K562 (cell line): ENCODE results near the gene DIAPH1.

ENCODE experiments used
- CCNT2 ChIP-seq: IDR thresholded peaks from 2 replicates; pipeline ENCODE4 v1.6.1; 2011; ENCODE audit warnings: borderline replicate concordance, low read depth, mild to moderate bottlenecking, moderate library complexity, mixed read lengths, low read length; ENCODE audit not compliant: insufficient read length; ENCODE audit errors: extremely low read depth
- EP300 ChIP-seq: IDR thresholded peaks from 2 replicates; pipeline ENCODE4 v1.6.1; 2012; ENCODE audit warnings: low read length, improper control_type of control experiment
- NFYB ChIP-seq: IDR thresholded peaks from 2 replicates; pipeline ENCODE4 v1.6.1; 2011; ENCODE audit warnings: mild to moderate bottlenecking, moderate library complexity; ENCODE audit not compliant: insufficient read length; ENCODE audit errors: extremely low read depth
- TF ChIP-seq, protein P1 (sequence below): fragments of 450-650 bp; IDR thresholded peaks from 2 replicates; pipeline ENCODE4 v1.7.0; 2016; ENCODE audit warnings: borderline replicate concordance

DNA sequence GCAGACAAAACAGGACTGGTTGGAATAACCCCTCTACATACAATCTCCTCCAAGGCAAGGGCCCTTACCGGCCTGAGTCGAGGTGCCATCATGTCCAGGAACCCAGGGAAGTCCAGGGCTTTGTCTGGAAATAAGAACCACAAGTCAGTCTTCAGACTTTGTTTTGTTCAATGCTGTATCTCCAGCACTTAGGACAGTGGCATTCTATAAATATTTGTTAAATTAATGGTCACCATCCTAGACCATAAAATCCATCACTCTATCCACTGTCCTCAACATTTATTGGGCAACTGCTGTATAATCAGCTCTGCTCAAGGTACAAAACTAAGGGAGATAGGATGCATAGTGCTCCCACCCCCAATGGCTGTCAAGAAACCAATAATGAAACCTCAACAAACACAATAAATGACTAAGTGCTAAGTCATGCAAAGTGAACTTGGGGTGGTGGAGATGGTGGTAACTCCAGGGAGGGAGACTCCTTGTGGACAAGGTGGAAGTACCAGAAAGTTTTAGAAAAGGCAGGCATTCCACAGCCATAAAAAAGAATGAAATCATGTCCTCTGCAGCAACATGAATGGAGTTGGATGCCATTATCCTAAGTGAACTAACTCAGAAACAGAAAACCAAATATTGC, 23.0 kb upstream of the DIAPH1 start:
- TF ChIP-seq NFYB (no peak), CCNT2 (no peak), EP300 (peak; percentile 16; the same call in 1 of the 2 replicates)
- TF ChIP-seq, protein P1, sequence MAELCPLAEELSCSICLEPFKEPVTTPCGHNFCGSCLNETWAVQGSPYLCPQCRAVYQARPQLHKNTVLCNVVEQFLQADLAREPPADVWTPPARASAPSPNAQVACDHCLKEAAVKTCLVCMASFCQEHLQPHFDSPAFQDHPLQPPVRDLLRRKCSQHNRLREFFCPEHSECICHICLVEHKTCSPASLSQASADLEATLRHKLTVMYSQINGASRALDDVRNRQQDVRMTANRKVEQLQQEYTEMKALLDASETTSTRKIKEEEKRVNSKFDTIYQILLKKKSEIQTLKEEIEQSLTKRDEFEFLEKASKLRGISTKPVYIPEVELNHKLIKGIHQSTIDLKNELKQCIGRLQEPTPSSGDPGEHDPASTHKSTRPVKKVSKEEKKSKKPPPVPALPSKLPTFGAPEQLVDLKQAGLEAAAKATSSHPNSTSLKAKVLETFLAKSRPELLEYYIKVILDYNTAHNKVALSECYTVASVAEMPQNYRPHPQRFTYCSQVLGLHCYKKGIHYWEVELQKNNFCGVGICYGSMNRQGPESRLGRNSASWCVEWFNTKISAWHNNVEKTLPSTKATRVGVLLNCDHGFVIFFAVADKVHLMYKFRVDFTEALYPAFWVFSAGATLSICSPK = no peak
